Epithelial cell of prostate (primary cell): Measurements from ENCODE around the gene TSG101.

ENCODE experiments used
- DNase-seq: peaks from one replicate; pipeline ENCODE4 v3.0.0-alpha.2; 2011; ENCODE audit warnings: low read depth, low spot score
- H3K27ac ChIP-seq: fragments of 450-650 bp; 2 replicates; pipeline ENCODE4 v1.5.1; 2017; ENCODE audit warnings: mild to moderate bottlenecking

Gene TSG101

DNA sequence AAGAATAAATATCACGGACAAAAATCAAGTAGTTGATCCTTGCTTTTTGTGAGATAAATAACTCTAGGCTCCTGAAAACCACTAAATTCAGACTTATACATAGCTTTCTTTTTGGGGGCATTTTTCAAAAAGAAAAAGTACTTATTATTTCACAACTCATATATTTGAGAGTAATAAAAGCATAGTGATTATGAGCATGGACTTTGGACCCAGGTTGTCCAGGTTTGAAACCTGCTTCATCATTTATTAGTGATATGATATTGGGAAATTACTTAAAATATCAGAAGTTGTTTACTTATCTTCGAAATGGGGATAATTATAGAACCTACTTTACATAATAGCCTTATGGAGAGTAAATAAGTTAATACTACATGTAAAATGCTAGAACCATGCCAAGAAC lies 88.1 kb downstream of the TSG101 start:
- DNase-seq = no peak
- H3K27ac ChIP-seq = no peak overlapping the region
